GM12873 (cell line): ENCODE results near the gene ATCAY.

Experiments
- TF ChIP-seq, protein P1 (sequence below): IDR thresholded peaks from 2 replicates; pipeline ENCODE4 v1.5.1; 2012; ENCODE audit warnings: low read depth, mild to moderate bottlenecking, moderate library complexity, low read length, control low read depth; ENCODE audit not compliant: insufficient read depth; ENCODE audit errors: missing control alignments

The ATCAY gene

DNA sequence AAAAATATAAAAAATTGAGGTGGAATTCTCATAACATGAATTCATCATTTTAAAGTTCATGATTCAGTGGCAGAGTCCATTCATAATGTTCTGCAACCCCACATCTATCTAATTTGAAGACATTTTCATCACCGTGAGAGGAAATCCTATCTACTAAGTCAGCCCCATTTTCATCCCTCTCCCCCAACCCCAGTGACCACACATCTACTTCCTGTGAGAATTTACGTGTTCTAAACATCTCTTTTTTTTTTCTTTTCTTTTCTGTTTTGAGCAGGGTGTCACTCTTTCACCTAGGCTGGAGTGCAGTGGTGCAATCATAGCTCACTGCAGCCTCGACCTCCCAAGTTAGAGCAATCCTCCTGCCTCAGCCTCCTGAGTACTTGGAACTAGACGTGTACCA is 17.5 kb downstream of the ATCAY start:
- TF ChIP-seq, protein P1, sequence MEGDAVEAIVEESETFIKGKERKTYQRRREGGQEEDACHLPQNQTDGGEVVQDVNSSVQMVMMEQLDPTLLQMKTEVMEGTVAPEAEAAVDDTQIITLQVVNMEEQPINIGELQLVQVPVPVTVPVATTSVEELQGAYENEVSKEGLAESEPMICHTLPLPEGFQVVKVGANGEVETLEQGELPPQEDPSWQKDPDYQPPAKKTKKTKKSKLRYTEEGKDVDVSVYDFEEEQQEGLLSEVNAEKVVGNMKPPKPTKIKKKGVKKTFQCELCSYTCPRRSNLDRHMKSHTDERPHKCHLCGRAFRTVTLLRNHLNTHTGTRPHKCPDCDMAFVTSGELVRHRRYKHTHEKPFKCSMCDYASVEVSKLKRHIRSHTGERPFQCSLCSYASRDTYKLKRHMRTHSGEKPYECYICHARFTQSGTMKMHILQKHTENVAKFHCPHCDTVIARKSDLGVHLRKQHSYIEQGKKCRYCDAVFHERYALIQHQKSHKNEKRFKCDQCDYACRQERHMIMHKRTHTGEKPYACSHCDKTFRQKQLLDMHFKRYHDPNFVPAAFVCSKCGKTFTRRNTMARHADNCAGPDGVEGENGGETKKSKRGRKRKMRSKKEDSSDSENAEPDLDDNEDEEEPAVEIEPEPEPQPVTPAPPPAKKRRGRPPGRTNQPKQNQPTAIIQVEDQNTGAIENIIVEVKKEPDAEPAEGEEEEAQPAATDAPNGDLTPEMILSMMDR: no peak

DNA sequence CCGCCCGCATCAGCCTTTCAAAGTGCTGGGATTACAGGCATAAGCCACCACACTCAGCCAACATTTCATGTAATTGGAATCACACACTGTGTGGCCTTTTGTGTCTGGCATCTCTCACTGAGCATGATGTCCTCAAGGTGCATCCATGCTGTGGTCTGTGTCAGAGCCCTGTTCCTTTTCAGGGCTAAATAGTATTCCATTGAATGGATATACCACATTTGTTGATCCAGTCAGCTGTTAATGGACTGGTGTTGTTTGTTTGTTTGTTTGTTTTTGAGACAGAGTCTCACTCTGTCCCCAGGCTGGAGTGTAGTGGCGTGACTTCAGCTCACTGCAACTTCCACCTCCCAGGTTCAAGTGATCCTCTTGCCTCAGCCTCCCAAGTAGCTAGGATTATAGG is 17.9 kb downstream of the ATCAY start:
- TF ChIP-seq, protein P1: no peak

DNA sequence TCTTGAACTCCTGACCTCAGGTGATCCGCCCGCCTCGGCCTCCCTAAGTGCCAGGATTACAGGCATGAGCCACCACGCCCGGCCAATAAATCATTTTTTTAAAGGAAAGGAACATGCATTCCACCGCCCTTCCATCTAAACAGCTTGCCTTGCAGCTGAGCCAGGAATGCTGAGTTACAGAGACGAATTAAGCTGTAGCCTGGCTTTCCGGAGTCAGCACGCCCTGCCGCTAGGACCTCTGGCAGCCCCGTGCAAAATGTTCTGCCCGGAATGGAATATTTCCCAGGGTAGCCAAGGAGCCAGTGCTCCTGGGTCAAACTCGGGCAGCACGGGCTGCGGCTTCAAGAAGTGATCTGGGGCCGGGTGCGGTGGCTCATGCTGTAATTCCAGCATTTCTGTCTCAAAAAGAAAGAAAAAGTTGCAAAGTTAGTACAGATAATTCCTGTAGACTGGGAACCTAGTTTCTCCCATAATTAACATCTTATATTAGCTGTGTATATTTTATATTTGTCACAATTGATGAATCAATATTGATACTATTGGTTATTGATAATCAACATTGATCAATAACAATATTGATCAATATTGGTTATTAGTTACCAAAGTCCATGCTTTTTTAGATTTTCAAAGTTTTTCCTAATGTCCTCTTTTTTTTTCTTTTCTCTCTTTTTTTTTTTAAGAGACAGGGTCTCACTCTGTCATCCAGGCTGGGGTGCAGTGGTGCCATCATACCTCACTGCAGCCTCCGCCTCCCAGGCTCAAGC is 19.2 kb downstream of the ATCAY start:
- TF ChIP-seq, protein P1: no peak

- TF ChIP-seq, protein P1: no peak
These were observed 22.0 kb downstream of the ATCAY start for GRCh38 chr19:3902317-3902973.

GRCh38 chr19:3904233-3904632 is 23.7 kb downstream of the ATCAY start:
- TF ChIP-seq, protein P1: no peak

GRCh38 chr19:3907626-3908265 is 27.3 kb downstream of the ATCAY start:
- TF ChIP-seq, protein P1: no peak

GRCh38 chr19:3908266-3909054 is 28.0 kb downstream of the ATCAY start:
- TF ChIP-seq, protein P1: no peak
